Fibroblast of pulmonary artery (primary cell): ENCODE data around the gene RIMBP2.
"Not testable (repeated sequence)": the region's sequence is repeated elsewhere in the genome, so short reads cannot be mapped to it uniquely, and the experiment has no call there.

Source experiments
- DNase-seq: peaks from one replicate; pipeline ENCODE4 v3.0.0-alpha.2; 2010; ENCODE audit warnings: low read depth
- H3K4me3 ChIP-seq: replicated peaks from 2 replicates; pipeline ENCODE4 v1.5.1; 2011; ENCODE audit warnings: low read depth, mild to moderate bottlenecking, control low read depth, low read length, moderate library complexity
- TF ChIP-seq, protein P1 (sequence below): IDR thresholded peaks from 2 replicates; pipeline ENCODE4 v1.5.1; 2011; ENCODE audit warnings: mild to moderate bottlenecking, control low read depth, low read length, inconsistent platforms; ENCODE audit errors: missing control alignments

RIMBP2 gene

DNA sequence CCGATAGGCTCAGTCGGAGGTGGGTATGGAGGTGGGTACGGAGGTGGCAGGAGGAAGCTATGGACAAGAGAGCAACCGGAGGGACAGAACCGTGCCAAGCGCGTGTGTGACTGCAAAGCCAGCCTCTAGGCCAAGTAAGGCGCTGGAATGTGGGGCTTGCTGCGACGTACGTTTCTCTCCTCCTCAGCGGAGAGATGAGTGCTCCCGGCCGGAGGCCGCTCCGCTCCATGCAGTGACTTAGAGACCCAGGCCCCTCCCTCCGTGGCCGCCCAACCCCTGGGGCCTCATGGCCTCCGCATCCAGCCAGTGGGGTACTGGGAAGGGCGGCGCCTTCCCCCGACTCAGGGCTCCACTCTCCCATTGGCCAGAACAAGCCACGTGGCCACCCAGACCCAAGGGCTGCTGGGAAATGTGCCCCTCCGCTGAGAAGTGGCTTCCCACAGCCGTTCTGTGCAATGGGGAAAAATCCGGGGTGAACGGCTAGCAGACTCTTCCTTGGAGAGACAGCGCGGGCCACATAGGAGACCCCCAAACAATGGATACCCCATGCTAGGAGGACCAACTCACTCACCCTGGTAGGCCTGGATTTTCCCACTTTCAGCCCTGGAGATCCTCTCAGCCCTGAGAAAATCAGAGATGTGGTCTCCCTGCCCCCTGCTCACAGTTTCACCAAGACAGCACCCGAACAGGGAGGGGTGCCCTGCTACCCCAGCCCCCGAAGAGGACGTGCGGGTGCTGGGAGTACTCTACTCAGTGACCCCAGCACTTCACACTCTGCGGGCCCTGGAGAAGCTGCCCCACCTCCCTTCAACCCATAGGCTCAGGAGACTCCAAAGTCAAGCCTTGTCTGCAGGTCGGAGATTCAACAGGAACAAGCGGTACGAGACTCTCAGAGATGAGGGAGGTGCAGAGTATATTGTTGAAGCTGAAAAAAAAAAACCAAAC lies 66.7 kb downstream of the RIMBP2 start:
- DNase-seq, result no peak
- no peak overlapping the region for H3K4me3 ChIP-seq
- TF ChIP-seq, protein P1, sequence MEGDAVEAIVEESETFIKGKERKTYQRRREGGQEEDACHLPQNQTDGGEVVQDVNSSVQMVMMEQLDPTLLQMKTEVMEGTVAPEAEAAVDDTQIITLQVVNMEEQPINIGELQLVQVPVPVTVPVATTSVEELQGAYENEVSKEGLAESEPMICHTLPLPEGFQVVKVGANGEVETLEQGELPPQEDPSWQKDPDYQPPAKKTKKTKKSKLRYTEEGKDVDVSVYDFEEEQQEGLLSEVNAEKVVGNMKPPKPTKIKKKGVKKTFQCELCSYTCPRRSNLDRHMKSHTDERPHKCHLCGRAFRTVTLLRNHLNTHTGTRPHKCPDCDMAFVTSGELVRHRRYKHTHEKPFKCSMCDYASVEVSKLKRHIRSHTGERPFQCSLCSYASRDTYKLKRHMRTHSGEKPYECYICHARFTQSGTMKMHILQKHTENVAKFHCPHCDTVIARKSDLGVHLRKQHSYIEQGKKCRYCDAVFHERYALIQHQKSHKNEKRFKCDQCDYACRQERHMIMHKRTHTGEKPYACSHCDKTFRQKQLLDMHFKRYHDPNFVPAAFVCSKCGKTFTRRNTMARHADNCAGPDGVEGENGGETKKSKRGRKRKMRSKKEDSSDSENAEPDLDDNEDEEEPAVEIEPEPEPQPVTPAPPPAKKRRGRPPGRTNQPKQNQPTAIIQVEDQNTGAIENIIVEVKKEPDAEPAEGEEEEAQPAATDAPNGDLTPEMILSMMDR, result no peak

DNA sequence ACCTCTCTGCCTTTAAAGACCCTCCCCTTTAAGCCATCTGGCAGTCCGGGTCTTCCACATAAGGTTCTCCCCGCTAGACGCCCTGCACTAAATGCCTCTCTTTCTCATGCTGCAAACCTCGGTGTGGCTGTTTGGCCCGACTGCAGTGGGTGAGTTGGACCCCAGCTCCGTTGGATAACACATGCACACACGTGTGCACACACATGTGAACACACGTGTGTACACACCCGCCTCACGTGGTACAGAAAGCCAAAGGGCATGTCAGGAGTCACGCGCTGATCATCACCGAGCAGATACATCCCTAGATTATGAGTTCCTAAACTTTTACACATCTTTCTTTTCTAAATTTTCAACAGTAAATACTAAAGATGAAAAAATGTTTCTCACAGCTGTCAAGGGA lies 68.3 kb downstream of the RIMBP2 start:
- no peak for DNase-seq
- no peak overlapping the region for H3K4me3 ChIP-seq
- TF ChIP-seq, protein P1, result no peak

DNA sequence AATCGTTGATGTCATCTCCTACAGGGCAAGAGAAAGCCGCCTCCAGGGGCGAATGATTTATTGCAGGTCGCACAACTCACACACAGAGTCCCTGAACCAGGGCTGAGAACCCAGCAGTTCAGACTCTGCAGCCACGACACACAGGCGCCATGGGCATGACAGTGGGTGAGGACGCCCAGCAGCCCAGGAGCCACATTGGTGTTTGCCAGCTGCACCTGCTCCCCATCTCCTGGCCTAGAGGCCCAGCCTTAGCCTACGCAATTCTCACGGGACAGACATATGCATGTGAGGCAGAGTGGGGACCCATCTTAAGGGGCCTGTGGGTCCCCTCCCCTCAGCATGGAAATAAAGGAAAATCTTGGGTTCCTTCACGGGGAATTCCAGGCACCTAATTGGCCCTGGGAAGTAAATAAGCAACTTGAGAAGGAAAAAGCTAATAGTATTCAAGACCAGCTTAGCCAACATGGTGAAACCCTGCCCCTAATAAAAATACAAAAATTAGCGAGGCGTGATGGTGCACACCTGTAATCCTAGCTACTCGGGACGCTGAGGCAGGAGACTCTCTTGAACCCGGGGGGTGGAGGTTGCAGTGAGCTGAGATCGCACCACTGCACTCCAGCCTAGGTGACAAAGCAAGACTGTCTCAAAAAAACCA lies 69.3 kb downstream of the RIMBP2 start:
- H3K4me3 ChIP-seq, result no peak overlapping the region
- TF ChIP-seq, protein P1, result no peak
- DNase-seq, result no peak

DNA sequence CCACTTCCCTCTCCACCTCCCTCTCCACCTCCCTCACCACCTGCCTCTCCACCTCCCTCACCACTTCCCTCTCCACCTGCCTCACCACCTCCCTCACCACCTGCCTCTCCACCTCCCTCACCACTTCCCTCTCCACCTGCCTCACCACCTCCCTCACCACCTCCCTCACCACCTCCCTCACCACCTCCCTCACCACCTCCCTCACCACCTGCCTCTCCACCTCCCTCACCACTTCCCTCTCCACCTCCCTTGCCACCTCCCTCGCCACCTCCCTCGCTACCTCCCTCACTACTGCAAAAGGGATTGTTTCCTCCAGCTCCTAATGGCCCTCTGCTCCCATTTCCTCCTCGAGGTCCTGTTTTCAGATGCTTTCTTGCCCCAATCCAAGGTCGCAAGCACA lies 69.9 kb downstream of the RIMBP2 start:
- H3K4me3 ChIP-seq, DNase-seq: not testable (repeated sequence)

DNA sequence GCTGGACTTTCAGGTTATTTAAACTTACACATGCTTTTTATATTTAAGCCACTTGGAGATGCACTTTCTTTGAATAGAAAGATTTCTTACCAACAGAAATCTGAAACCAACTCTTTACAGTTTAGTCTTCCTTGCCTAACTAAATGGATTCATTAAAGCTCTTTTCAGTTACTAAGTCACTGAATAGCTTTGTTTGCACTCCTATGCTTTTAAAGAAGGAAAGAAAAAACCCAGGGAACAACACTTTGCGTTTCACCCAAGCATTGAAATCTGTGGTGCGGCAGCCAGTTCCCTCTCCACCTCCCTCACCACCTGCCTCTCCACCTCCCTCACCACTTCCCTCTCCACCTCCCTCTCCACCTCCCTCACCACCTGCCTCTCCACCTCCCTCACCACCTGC lies 70.3 kb downstream of the RIMBP2 start:
- no peak for DNase-seq
- TF ChIP-seq, protein P1, result no peak
- H3K4me3 ChIP-seq, result no peak overlapping the region

DNA sequence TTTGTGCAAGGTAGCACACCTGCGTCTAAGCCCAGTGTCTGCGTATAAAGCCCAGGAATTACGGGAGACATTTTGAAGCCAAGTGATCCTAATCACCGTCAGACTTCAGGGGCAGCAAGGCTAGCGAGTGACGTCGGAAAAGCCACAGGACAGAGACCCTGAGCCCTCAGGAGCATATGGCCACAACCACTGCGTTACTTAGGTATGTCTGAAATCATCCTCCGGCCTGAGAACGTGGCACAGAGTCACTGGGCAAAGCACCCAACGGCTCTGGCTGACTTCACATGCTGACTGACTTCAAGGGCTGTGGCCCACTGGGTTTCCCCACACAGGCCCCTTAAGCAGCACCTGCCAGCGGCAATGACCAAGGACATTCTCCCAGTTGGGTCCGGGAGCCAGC lies 71.5 kb downstream of the RIMBP2 start:
- TF ChIP-seq, protein P1, result no peak
- H3K4me3 ChIP-seq, result no peak overlapping the region
- DNase-seq, result no peak

DNA sequence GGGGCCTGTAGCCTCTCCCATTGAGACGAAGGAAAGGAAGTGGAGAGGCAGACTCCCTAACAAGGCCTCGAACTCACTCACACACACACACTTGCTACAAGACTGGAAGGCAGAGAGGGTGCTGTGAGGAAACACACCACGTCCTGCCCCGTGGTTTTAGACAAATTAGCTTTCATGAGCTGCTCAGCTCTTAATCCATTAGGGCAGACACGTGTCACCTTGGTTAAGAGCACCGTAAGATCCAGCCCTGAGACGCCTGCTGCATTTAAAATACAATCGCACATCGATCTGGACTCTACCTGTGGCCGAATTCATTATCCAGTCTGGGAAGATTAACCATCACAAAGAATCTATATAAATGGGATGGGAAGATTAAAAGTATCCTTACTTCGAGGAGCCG lies 72.0 kb downstream of the RIMBP2 start:
- TF ChIP-seq, protein P1, result no peak
- DNase-seq, result no peak
- no peak overlapping the region for H3K4me3 ChIP-seq
